SK-MEL-5 (cell line): ENCODE results near the gene GSTA4. TPM values are rescaled to one million over a fixed set of nuclear protein-coding genes. Genes with fewer than 3 reads are reported as not detected.
"Not testable (repeated sequence)": the region's sequence is repeated elsewhere in the genome, so short reads cannot be mapped to it uniquely, and the experiment has no call there.

Experiments used
- DNase-seq: peaks from one replicate; pipeline ENCODE4 v3.0.0-alpha.2; 2016; ENCODE audit warnings: low read depth, low spot score
- in situ Hi-C: cut with HindIII; loops from 2 replicates; pipeline ENCODE4 v1.10.0; 2016; ENCODE audit warnings: low sequenced_read_pairs, high pct_unique_total_duplicates, low pct_unique_long_range_greater_than_20kb
- total RNA-seq: library from RNA; depleted of rRNA; stranded (reverse); fragments of >200 nt; shearing (Covaris generic); gene quantifications from 2 replicates; pipeline ENCODE4 v1.2.3, GENCODE V29; 2014; rRNA removed

The GSTA4 gene
- total RNA-seq, 1 experiment from 2014 or later: 25.3 TPM

DNA sequence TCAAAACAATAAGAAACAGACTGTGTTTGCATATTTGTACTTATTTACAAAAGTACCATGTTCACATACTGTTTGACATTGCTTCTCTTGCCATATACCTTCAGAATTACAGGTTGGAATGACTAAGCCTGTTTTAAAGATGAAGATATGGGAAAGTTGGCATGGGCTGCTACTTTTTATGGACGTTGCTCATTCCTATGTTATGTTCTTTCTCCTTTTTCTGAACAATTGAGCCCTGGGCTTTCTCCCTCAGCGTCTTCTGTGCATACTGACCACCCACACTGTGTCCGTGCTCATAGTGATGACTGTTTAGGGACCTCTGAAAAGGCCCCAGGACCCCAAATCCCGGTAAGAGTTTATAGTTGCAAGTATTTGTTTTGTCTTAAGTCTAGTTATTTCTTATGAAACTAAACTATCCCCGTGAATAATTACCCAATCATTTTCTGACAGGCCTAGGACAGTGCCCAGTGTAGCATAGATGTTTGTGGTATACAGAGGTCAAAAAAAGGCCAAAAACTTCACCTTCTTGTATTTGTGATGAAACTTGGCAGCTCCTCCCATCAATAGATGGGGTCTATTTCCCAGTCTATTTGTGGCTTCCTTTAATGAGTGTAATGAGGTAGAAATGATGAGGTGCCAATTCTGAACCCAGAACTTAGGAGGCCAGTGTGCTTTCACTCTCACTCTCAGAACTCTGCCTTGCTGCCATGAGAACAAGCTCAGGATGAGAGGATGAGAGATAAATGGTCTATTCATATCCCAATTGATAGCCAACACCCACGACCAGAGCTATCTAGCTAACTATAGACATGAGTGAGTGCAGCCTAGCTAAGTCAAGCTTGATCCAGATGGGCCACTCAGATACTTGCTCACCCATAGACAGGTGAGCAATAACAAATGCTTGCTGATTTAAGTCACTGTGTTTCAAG lies 40.9 kb downstream of the GSTA4 start:
- no peak for DNase-seq

DNA sequence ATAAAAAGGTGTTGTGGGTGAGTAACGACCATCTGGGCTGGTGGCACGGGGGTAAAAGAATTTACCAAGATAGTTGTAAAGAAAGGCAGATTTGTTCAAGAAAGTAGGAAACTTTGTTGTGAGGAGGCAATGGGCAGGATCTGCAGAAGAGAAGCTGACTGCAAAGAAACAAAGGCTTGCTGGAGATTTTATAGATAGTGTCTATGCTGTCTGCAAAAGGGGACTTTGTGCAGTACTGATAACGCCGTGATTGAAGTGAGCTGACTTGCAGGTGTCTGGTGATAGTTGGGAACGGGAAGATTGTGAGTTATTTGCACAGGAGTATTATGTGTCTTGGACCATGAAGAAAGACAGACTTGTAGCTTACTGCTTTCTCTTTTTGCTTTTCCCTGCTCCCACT lies 48.8 kb downstream of the GSTA4 start:
- peak; percentile 7 for DNase-seq
- in situ Hi-C loops: no loop called here

More for the DNA sequence above, 40.9 kb downstream of the GSTA4 start:
- in situ Hi-C loops: no loop called here

GRCh38 chr6:52942821-52943220 lies 52.3 kb downstream of the GSTA4 start:
- in situ Hi-C loops, DNase-seq: not testable (repeated sequence)

GRCh38 chr6:52942221-52942620 lies 52.9 kb downstream of the GSTA4 start:
- in situ Hi-C loops: no loop called here
- DNase-seq: no peak

DNA sequence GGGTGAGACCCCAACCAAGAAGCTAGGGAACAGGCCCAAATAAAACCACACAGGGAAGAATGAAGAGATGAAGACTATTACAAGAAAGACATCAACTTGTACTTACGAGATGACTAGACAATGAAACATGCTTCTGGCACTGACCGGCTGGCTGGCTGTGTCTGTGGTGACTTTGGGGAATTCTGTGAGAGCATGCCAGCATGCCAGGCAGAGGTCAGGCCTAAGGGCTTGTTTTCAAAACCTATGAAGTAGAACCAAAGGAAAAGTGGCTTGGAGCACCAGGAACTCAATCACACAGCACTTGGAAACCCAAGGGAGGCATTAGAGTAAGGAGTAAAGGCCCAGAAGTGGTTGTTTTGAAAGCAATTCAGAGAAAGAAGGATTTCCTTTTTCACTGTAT lies 57.2 kb downstream of the GSTA4 start:
- in situ Hi-C loops: no loop called here

DNA sequence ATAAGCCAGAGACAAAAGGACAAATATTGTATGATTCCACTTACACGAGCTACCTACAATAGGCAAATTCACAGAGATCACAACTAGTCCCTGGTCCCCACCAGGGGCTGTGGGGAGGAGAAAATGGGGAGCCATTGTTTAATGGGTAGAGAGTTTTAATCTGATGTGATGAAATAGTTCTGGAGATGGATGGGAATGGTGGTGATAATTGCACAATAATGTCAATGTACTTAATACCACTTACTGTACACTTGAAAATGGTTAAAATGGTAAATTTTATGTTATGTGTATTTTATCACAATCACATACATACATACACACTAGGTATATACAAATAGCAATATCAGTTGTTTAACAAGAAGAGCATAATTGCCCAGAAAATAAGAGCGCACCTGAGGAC lies 61.3 kb downstream of the GSTA4 start:
- DNase-seq: no peak
- in situ Hi-C loops: no loop called here

More for the DNA sequence above, 57.2 kb downstream of the GSTA4 start:
- no peak for DNase-seq

GRCh38 chr6:52931351-52931750 lies 63.7 kb downstream of the GSTA4 start:
- no peak for DNase-seq
- in situ Hi-C loops: no loop called here

GRCh38 chr6:52929321-52930164 lies 65.5 kb downstream of the GSTA4 start:
- in situ Hi-C loops: no loop called here
- no peak for DNase-seq

Other genes with a start within 250 kb of the GSTA4 start
- 0.32 TPM in 1 of 2 replicates, not detected in the other for gene GSTA2, start 231.8 kb downstream of the GSTA4 start, total RNA-seq
- gene GSTA1, start 191.5 kb downstream of the GSTA4 start, total RNA-seq: not detected in 2 replicates
- not detected in 2 replicates for gene GSTA5, start 154.5 kb downstream of the GSTA4 start, total RNA-seq
- gene GSTA3, start 85.6 kb downstream of the GSTA4 start, total RNA-seq: 0.80 TPM in 1 of 2 replicates, not detected in the other
- gene CILK1, start 66.5 kb upstream of the GSTA4 start, total RNA-seq: 33.5 and 35.2 TPM in 2 replicates
- gene FBXO9, start 70.1 kb upstream of the GSTA4 start, total RNA-seq: 51.3 and 51.7 TPM in 2 replicates
- not detected in 2 replicates for gene GCM1, start 153.6 kb upstream of the GSTA4 start, total RNA-seq